Measurements from ENCODE around the gene FRMPD4.
"Not testable (repeated sequence)": the region's sequence is repeated elsewhere in the genome, so short reads cannot be mapped to it uniquely, and the experiment has no call there.

The FRMPD4 gene

GRCh38 chrX:12446342-12447075 lies 308.2 kb downstream of the FRMPD4 start:
- DNase-seq: no peak

- DNase-seq: no peak
Measured at GRCh38 chrX:12447448-12448064, 309.3 kb downstream of the FRMPD4 start.

GRCh38 chrX:12452268-12452667 lies 314.0 kb downstream of the FRMPD4 start:
- no peak for DNase-seq

- no peak for DNase-seq
Measured at GRCh38 chrX:12460929-12461328, 322.7 kb downstream of the FRMPD4 start.

- DNase-seq: no peak
Measured at GRCh38 chrX:12463052-12463451, 324.8 kb downstream of the FRMPD4 start.

GRCh38 chrX:12463873-12464272 lies 325.6 kb downstream of the FRMPD4 start:
- no peak for DNase-seq

GRCh38 chrX:12467321-12467720 lies 329.0 kb downstream of the FRMPD4 start:
- no peak for DNase-seq

- no peak for DNase-seq
Measured at GRCh38 chrX:12469296-12469695, 331.0 kb downstream of the FRMPD4 start.

- no peak for DNase-seq
Measured at GRCh38 chrX:12471061-12471460, 332.8 kb downstream of the FRMPD4 start.

- DNase-seq: no peak
Measured at GRCh38 chrX:12480956-12481355, 342.7 kb downstream of the FRMPD4 start.

- no peak for DNase-seq
Measured at GRCh38 chrX:12488220-12488619, 349.9 kb downstream of the FRMPD4 start.

- DNase-seq: no peak
Measured at GRCh38 chrX:12488771-12489170, 350.5 kb downstream of the FRMPD4 start.

- DNase-seq: no peak
Measured at GRCh38 chrX:12489341-12489740, 351.1 kb downstream of the FRMPD4 start.

- DNase-seq: no peak
Measured at GRCh38 chrX:12494400-12495138, 356.3 kb downstream of the FRMPD4 start.

GRCh38 chrX:12496343-12496742 lies 358.1 kb downstream of the FRMPD4 start:
- peak; percentile 13 to 49 for DNase-seq

GRCh38 chrX:12497832-12498591 lies 359.7 kb downstream of the FRMPD4 start:
- DNase-seq: peak in 1 of 2 experiments; percentile 28

- peak; percentile 72 to 87 for DNase-seq
Measured at GRCh38 chrX:12505127-12505526, 366.9 kb downstream of the FRMPD4 start.

GRCh38 chrX:12515384-12515783 lies 377.1 kb downstream of the FRMPD4 start:
- not testable (repeated sequence) for DNase-seq

- DNase-seq: no peak
Measured at GRCh38 chrX:12526306-12526705, 388.0 kb downstream of the FRMPD4 start.

GRCh38 chrX:12538096-12538495 lies 399.8 kb downstream of the FRMPD4 start:
- not testable (repeated sequence) for DNase-seq

GRCh38 chrX:12542251-12542650 lies 404.0 kb downstream of the FRMPD4 start:
- not testable (repeated sequence) for DNase-seq

- no peak for DNase-seq
Measured at GRCh38 chrX:12548341-12548740, 410.1 kb downstream of the FRMPD4 start.

- no peak for DNase-seq
Measured at GRCh38 chrX:12548746-12549145, 410.5 kb downstream of the FRMPD4 start.
